Keratinocyte (primary cell): Measurements from ENCODE around the gene SEPTIN5. TPM values are rescaled to one million over a fixed set of nuclear protein-coding genes. Genes with fewer than 3 reads are reported as not detected.

Experiments
- DNase-seq: peaks from one replicate; pipeline ENCODE4 v3.0.0-alpha.2; 2011; ENCODE audit warnings: low read depth, missing footprints, low spot score
- FAIRE-seq: peaks from 2 replicates; lab custom pipeline; 2011; peaks lifted over from hg19 to GRCh38; lab: Jason Lieb, UNC
- H2AFZ ChIP-seq: 2 replicates; pipeline ENCODE4 v1.6.0; 2012; ENCODE audit warnings: low read length, control low read depth, inconsistent platforms; ENCODE audit not compliant: control insufficient read depth
- H3K27ac ChIP-seq: 2 replicates; pipeline ENCODE4 v1.5.1; 2011; ENCODE audit warnings: low read length; ENCODE audit not compliant: control insufficient read depth, insufficient read depth
- H3K27me3 ChIP-seq: 3 replicates; pipeline ENCODE4 v1.6.0; 2011; ENCODE audit warnings: low read length; ENCODE audit not compliant: control insufficient read depth, insufficient read depth; ENCODE audit errors: extremely low read depth
- H3K36me3 ChIP-seq, 2 experiments: 2 replicates in 1 of 2; 3 replicates in 1 of 2; pipeline ENCODE4 v1.5.1; 2011; ENCODE audit warnings: low read length in 2 of 2, mild to moderate bottlenecking in 1 of 2; ENCODE audit not compliant: control insufficient read depth in 2 of 2, insufficient read depth in 2 of 2; ENCODE audit errors: extremely low read depth in 1 of 2
- H3K4me1 ChIP-seq: 3 replicates; pipeline ENCODE4 v1.5.1; 2011; ENCODE audit warnings: low read length; ENCODE audit not compliant: control insufficient read depth, insufficient read depth; ENCODE audit errors: extremely low read depth
- H3K4me2 ChIP-seq: 3 replicates; pipeline ENCODE4 v1.6.0; 2011; ENCODE audit warnings: low read depth, low read length; ENCODE audit not compliant: control insufficient read depth, insufficient read depth; ENCODE audit errors: extremely low read depth
- H3K4me3 ChIP-seq, 3 experiments: fragments of 200-600 bp in 1 of 3; sonication (generic) in 1 of 3; 2 replicates in 2 of 3; 3 replicates in 1 of 3; pipeline ENCODE4 v1.5.1; 2011 to 2016; ENCODE audit warnings: low read length in 3 of 3, mild to moderate bottlenecking in 3 of 3, control low read depth in 2 of 3, inconsistent platforms in 1 of 3, low read depth in 1 of 3, mixed read lengths in 1 of 3, mixed run types in 1 of 3, moderate library complexity in 1 of 3; ENCODE audit not compliant: control insufficient read depth in 2 of 3, insufficient read depth in 2 of 3; ENCODE audit errors: extremely low read depth in 1 of 3
- H3K79me2 ChIP-seq: 2 replicates; pipeline ENCODE4 v1.6.0; 2012; ENCODE audit warnings: low read length; ENCODE audit not compliant: control insufficient read depth, insufficient read depth
- H3K9ac ChIP-seq: 3 replicates; pipeline ENCODE4 v1.6.0; 2011; ENCODE audit warnings: low read length; ENCODE audit not compliant: control insufficient read depth, insufficient read depth; ENCODE audit errors: extremely low read depth
- H3K9me1 ChIP-seq: 3 replicates; pipeline ENCODE4 v1.6.0; 2011; ENCODE audit warnings: low read length; ENCODE audit not compliant: control insufficient read depth, insufficient read depth; ENCODE audit errors: extremely low read depth
- H3K9me3 ChIP-seq: 2 replicates; pipeline ENCODE4 v1.5.1; 2012; ENCODE audit warnings: low read depth, low read length; ENCODE audit not compliant: control insufficient read depth
- H4K20me1 ChIP-seq: 3 replicates; pipeline ENCODE4 v1.6.0; 2011; ENCODE audit warnings: low read length; ENCODE audit not compliant: control insufficient read depth, insufficient read depth; ENCODE audit errors: extremely low read depth
- EZH2 ChIP-seq: IDR thresholded peaks from one replicate; pipeline ENCODE4 v1.6.1; 2012; ENCODE audit warnings: inconsistent platforms, mild to moderate bottlenecking, low read length, moderate library complexity
- dilution Hi-C: fragments of 300-500 bp; cut with MboI; formaldehyde crosslinking; loops from one replicate; pipeline ENCODE4 v1.7.0; 2020; ENCODE audit warnings: low sequenced_read_pairs; ENCODE audit not compliant: extremely low pct_ligation_motif_present
- polyA plus RNA-seq, 5 experiments: library from polyadenylated mRNA; depleted of rRNA in 3 of 5; stranded (reverse) in 3 of 5; stranded (forward) in 1 of 5; unstranded in 1 of 5; fragments of >200 nt; gene quantifications; 1 replicate in 1 of 5; 2 replicates in 3 of 5; 3 replicates in 1 of 5; pipeline versions ENCODE4 v1.2.1 to v1.2.3, GENCODE V29; 2011 to 2012; ENCODE audit warnings: missing spikeins in 2 of 5, low read depth in 1 of 5, low replicate concordance in 1 of 5
- TF ChIP-seq, protein P1 (sequence below), 3 experiments: IDR thresholded peaks in 1 of 3; conservative IDR thresholded peaks in 1 of 3; optimal IDR thresholded peaks in 1 of 3; 2 replicates in 2 of 3; 3 replicates in 1 of 3; pipeline versions ENCODE3 to v1.5.1; 2011; ENCODE audit warnings: low read length in 3 of 3, mild to moderate bottlenecking in 3 of 3, moderate library complexity in 2 of 3, control low read depth in 1 of 3, inconsistent platforms in 1 of 3; ENCODE audit not compliant: insufficient read depth in 2 of 3; ENCODE audit errors: extremely low read depth in 1 of 3

The SEPTIN5 gene
- polyA plus RNA-seq, 1 donor (not counting 4 experiments of a cell fraction or from before 2014, with no cell fraction given) = 2.2 TPM

DNA sequence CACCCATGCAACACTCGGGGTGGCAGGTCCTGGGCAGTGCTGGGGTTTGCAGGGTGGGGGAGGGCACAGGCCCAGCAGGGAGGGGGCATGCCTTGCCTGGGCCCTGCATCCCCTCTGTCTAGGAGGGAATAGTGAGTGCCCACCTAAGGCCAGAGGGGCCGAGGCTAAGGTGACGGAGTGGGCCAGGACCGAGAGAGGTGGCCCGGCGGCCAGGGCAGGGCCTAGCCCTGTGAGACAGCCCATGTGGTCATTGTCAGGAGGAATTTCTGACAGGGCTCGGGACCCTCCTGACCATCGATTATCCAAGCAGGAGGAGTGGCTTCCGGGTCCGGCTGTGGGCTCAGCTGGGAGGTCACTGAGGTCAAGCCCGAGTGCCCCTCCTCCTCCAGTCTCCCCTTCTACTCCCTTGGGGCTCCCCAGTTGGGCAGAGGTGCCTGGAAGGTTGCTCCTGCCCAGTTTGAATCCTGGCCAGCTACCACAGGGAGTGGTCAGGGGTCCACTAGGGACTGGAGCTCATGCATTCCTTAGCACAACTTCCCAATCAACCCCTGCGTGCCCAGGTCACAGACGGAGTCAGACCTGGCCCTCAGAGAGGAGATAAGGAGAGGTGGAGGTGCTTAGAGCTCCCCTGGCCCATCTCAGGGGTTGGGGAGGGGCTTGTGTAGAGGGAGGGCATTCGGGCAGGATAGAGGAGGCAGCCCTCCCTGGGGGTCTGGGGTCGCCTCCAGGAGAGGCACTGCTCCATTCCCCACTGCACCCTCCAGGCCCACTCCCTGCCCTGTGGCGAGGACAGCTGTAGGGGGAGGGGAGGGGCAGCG is 23.8 kb downstream of the SEPTIN5 start:
- no peak for DNase-seq
- TF ChIP-seq, protein P1, sequence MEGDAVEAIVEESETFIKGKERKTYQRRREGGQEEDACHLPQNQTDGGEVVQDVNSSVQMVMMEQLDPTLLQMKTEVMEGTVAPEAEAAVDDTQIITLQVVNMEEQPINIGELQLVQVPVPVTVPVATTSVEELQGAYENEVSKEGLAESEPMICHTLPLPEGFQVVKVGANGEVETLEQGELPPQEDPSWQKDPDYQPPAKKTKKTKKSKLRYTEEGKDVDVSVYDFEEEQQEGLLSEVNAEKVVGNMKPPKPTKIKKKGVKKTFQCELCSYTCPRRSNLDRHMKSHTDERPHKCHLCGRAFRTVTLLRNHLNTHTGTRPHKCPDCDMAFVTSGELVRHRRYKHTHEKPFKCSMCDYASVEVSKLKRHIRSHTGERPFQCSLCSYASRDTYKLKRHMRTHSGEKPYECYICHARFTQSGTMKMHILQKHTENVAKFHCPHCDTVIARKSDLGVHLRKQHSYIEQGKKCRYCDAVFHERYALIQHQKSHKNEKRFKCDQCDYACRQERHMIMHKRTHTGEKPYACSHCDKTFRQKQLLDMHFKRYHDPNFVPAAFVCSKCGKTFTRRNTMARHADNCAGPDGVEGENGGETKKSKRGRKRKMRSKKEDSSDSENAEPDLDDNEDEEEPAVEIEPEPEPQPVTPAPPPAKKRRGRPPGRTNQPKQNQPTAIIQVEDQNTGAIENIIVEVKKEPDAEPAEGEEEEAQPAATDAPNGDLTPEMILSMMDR (optimal IDR thresholded peaks at IDR 0.05 in 1 of 3, IDR thresholded peaks at IDR 0.05 in 1 of 3, conservative IDR thresholded peaks at IDR 0.05 in 1 of 3; ENCODE audit: extremely low read depth in 1 of 3, insufficient read depth in 2 of 3, low read length in 3 of 3) = no peak
- TF ChIP-seq EZH2 = no peak
- no peak overlapping the region for H3K27ac ChIP-seq
- peaks cover 5% of the 10 kb centered on the region for H4K20me1 ChIP-seq
- H3K4me1 ChIP-seq = no peaks in the 10 kb centered on the region
- no peak overlapping the region for H3K9ac ChIP-seq
- no peaks in the 10 kb centered on the region for H3K9me1 ChIP-seq
- H3K79me2 ChIP-seq = no peaks in the 10 kb centered on the region
- no peaks in the 10 kb centered on the region for H3K36me3 ChIP-seq
- H2AFZ ChIP-seq = no peak overlapping the region
- H3K4me3 ChIP-seq = no peak overlapping the region
- FAIRE-seq = no peak
- no peaks in the 10 kb centered on the region for H3K9me3 ChIP-seq
- no peak overlapping the region for H3K4me2 ChIP-seq
- H3K27me3 ChIP-seq = no peaks in the 10 kb centered on the region
- dilution Hi-C loops = no loop called here

DNA sequence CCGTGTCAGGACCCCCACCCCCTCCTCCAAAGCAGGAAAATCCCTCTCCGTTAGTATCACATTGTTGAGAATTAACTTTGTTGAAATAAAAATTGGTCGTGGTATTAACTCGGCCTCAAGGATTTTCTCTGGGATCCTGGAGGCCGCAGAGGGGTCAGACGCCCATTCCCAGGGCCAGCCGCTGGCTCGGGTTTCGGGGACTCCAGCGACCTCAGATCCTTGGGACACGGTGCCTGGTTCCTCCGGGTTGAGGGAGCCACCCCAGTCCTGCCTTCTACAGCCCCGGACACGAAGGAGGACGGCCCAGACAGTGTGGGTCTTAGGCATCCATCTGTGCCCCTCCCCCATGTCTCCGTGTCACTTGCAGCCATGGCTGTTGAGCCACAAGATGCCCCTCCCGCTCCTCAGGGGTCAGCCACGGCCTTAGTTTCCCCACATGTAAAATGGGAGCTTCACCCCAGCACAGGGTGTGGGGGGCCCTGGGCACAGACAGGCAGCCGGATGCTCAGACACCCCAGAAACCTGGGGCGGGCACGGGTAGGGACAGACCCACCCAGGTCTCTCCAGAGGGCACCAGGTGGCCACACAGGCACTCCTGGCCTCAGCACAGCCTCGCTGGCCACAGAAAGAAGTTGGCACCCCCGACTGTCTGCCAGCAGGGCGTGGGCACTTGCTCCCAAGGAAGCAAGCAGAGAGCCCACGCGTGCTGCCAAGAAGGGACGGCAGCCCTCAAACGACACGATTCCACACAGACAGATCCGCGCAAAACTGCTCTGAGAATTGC is 24.6 kb downstream of the SEPTIN5 start:
- H3K9me3 ChIP-seq = no peaks in the 10 kb centered on the region
- no peaks in the 10 kb centered on the region for H3K79me2 ChIP-seq
- TF ChIP-seq, protein P1 (optimal IDR thresholded peaks at IDR 0.05 in 1 of 3, IDR thresholded peaks at IDR 0.05 in 1 of 3, conservative IDR thresholded peaks at IDR 0.05 in 1 of 3; ENCODE audit: extremely low read depth in 1 of 3, insufficient read depth in 2 of 3, low read length in 3 of 3) = no peak
- TF ChIP-seq EZH2 = no peak
- no peaks in the 10 kb centered on the region for H3K9me1 ChIP-seq
- H3K36me3 ChIP-seq = no peaks in the 10 kb centered on the region
- H3K4me1 ChIP-seq = no peaks in the 10 kb centered on the region
- H3K4me2 ChIP-seq = no peak overlapping the region
- DNase-seq (no peak), FAIRE-seq (no peak)
- H3K27ac ChIP-seq = no peak overlapping the region
- no peak overlapping the region for H3K9ac ChIP-seq
- no peaks in the 10 kb centered on the region for H3K27me3 ChIP-seq
- H3K4me3 ChIP-seq = no peak overlapping the region
- dilution Hi-C loops = no loop called here
- H2AFZ ChIP-seq = no peak overlapping the region
- H4K20me1 ChIP-seq = peaks cover 5% of the 10 kb centered on the region
